WTC11 (cell line): ENCODE data around the gene SPDL1. TPM values are rescaled to one million over a fixed set of nuclear protein-coding genes. Genes with fewer than 3 reads are reported as not detected.

Experiments
- ATAC-seq: fragments of 200-7000 bp; cut with Tn5 transposase; 2 replicates; pipeline ENCODE4 v1.10.0; 2021; ENCODE audit warnings: mild to moderate bottlenecking, moderate library complexity
- CTCF ChIA-PET: fragments of 300-600 bp; sonication (Branson Sonifier 250); formaldehyde crosslinking; loops from one replicate; lab custom pipeline; 2021; ENCODE audit warnings: antibody characterized with exemption; lab: Charles Lee
- POLR2A ChIA-PET: fragments of 350-600 bp; sonication (Branson Sonifier 250); formaldehyde crosslinking; loops from one replicate; lab custom pipeline; 2021; ENCODE audit warnings: antibody characterized with exemption; lab: Charles Lee
- DNase-seq: peaks from one replicate; pipeline ENCODE4 v3.0.0; 2021; ENCODE audit warnings: low spot score
- H3K27ac Mint-ChIP-seq: 2 replicates; pipeline ENCODE4 v1.8.0; 2021; ENCODE audit warnings: mixed read lengths
- H3K27me3 Mint-ChIP-seq: 2 replicates; pipeline ENCODE4 v1.8.0; 2021; ENCODE audit warnings: low read depth, mild to moderate bottlenecking, moderate library complexity, mixed read lengths
- H3K36me3 Mint-ChIP-seq: 2 replicates; pipeline ENCODE4 v1.8.0; 2021; ENCODE audit warnings: mixed read lengths
- H3K4me1 Mint-ChIP-seq: 2 replicates; pipeline ENCODE4 v1.8.0; 2022; ENCODE audit warnings: mixed read lengths
- H3K4me3 Mint-ChIP-seq: 2 replicates; pipeline ENCODE4 v1.8.0; 2021; ENCODE audit warnings: mild to moderate bottlenecking, moderate library complexity, mixed read lengths
- H3K9me3 Mint-ChIP-seq: 2 replicates; pipeline ENCODE4 v1.8.0; 2021; ENCODE audit warnings: mixed read lengths
- AR ChIP-seq: fragments of 250-450 bp; sonication (Bioruptor Pico); IDR thresholded peaks from 2 replicates; pipeline ENCODE4 v1.9.0; 2021; ENCODE audit warnings: mild to moderate bottlenecking
- CREB1 ChIP-seq: sonication (generic); formaldehyde crosslinking; IDR thresholded peaks from 2 replicates; pipeline ENCODE4 v1.8.0; 2023; ENCODE audit warnings: mild to moderate bottlenecking, missing genetic modification reagents
- CREM ChIP-seq: sonication (generic); formaldehyde crosslinking; IDR thresholded peaks from 2 replicates; pipeline ENCODE4 v1.8.1; 2022; ENCODE audit warnings: mild to moderate bottlenecking, missing genetic modification reagents, moderate library complexity
- ERG ChIP-seq: fragments of 250-450 bp; sonication (Bioruptor Pico); IDR thresholded peaks from 2 replicates; pipeline ENCODE4 v1.8.0; 2021; ENCODE audit warnings: mild to moderate bottlenecking
- HMGXB4 ChIP-seq: sonication (generic); formaldehyde crosslinking; IDR thresholded peaks from 2 replicates; pipeline ENCODE4 v1.8.1; 2023; ENCODE audit warnings: mild to moderate bottlenecking, moderate library complexity, missing genetic modification reagents
- IRF2 ChIP-seq: sonication (generic); formaldehyde crosslinking; IDR thresholded peaks from 2 replicates; pipeline ENCODE4 v1.8.0; 2022; ENCODE audit warnings: low read depth, missing genetic modification reagents, borderline replicate concordance
- JAZF1 ChIP-seq: fragments of 250-450 bp; sonication (Bioruptor Pico); IDR thresholded peaks from 2 replicates; pipeline ENCODE4 v1.9.0; 2021; ENCODE audit warnings: moderate library complexity, mild to moderate bottlenecking, inconsistent platforms
- MYBL2 ChIP-seq: sonication (generic); formaldehyde crosslinking; IDR thresholded peaks from 2 replicates; pipeline ENCODE4 v1.8.1; 2023; ENCODE audit warnings: mild to moderate bottlenecking, moderate library complexity, missing genetic modification reagents
- NR1H2 ChIP-seq: sonication (generic); formaldehyde crosslinking; IDR thresholded peaks from 2 replicates; pipeline ENCODE4 v1.9.0; 2021; ENCODE audit warnings: mild to moderate bottlenecking, moderate library complexity, missing genetic modification reagents
- PRRX2 ChIP-seq: fragments of 250-450 bp; sonication (Bioruptor Pico); IDR thresholded peaks from 2 replicates; pipeline ENCODE4 v1.8.0; 2021; ENCODE audit warnings: mild to moderate bottlenecking
- SP1 ChIP-seq: sonication (generic); formaldehyde crosslinking; conservative IDR thresholded peaks from 2 replicates; pipeline ENCODE4 v1.8.1; 2022; ENCODE audit warnings: missing genetic modification reagents
- STAT6 ChIP-seq: sonication (generic); formaldehyde crosslinking; conservative IDR thresholded peaks from 2 replicates; pipeline ENCODE4 v1.8.1; 2023; ENCODE audit warnings: mild to moderate bottlenecking, low read depth, missing genetic modification reagents, moderate library complexity
- TCF7 ChIP-seq: sonication (generic); formaldehyde crosslinking; IDR thresholded peaks from 2 replicates; pipeline ENCODE4 v1.8.0; 2022; ENCODE audit warnings: mild to moderate bottlenecking, low read depth, missing genetic modification reagents, moderate library complexity
- TEAD1 ChIP-seq: sonication (generic); formaldehyde crosslinking; IDR thresholded peaks from 2 replicates; pipeline ENCODE4 v1.8.0; 2022; ENCODE audit warnings: mild to moderate bottlenecking, missing genetic modification reagents
- TP53 ChIP-seq: sonication (generic); formaldehyde crosslinking; IDR thresholded peaks from 2 replicates; pipeline ENCODE4 v1.8.1; 2023; ENCODE audit warnings: mild to moderate bottlenecking, missing genetic modification reagents
- ZNF138 ChIP-seq: sonication (generic); formaldehyde crosslinking; conservative IDR thresholded peaks from 2 replicates; pipeline ENCODE4 v1.8.1; 2022; ENCODE audit warnings: mild to moderate bottlenecking, moderate library complexity, missing genetic modification reagents
- ZNF396 ChIP-seq: fragments of 250-450 bp; sonication (Bioruptor Pico); IDR thresholded peaks from 2 replicates; pipeline ENCODE4 v1.8.0; 2021; ENCODE audit warnings: mild to moderate bottlenecking, moderate library complexity, borderline replicate concordance
- ZNF423 ChIP-seq: fragments of 250-450 bp; sonication (Bioruptor Pico); IDR thresholded peaks from 2 replicates; pipeline ENCODE4 v2.1.2; 2022; ENCODE audit warnings: mild to moderate bottlenecking, moderate library complexity
- ZNF671 ChIP-seq: fragments of 250-450 bp; sonication (Bioruptor Pico); IDR thresholded peaks from 2 replicates; pipeline ENCODE4 v1.8.0; 2021; ENCODE audit warnings: mild to moderate bottlenecking
- total RNA-seq: library from RNA; stranded (reverse); gene quantifications from 3 replicates; pipeline ENCODE4 v1.2.3, GENCODE V29; 2021
- TF ChIP-seq, protein P1 (sequence below): sonication (generic); formaldehyde crosslinking; IDR thresholded peaks from 2 replicates; pipeline ENCODE4 v1.8.1; 2023; ENCODE audit warnings: mild to moderate bottlenecking, missing genetic modification reagents
- TF ChIP-seq, protein P2 (sequence below): sonication (generic); formaldehyde crosslinking; IDR thresholded peaks from 2 replicates; pipeline ENCODE4 v1.8.1; 2023; ENCODE audit warnings: mild to moderate bottlenecking, missing genetic modification reagents, moderate library complexity
- TF ChIP-seq, protein P3 (sequence below): sonication (generic); formaldehyde crosslinking; IDR thresholded peaks from 2 replicates; pipeline ENCODE4 v1.8.0; 2022; ENCODE audit warnings: mild to moderate bottlenecking, missing genetic modification reagents

The SPDL1 gene
- total RNA-seq, 1 experiment from 2014 or later, result 35.1 TPM

- TF ChIP-seq, protein P1, sequence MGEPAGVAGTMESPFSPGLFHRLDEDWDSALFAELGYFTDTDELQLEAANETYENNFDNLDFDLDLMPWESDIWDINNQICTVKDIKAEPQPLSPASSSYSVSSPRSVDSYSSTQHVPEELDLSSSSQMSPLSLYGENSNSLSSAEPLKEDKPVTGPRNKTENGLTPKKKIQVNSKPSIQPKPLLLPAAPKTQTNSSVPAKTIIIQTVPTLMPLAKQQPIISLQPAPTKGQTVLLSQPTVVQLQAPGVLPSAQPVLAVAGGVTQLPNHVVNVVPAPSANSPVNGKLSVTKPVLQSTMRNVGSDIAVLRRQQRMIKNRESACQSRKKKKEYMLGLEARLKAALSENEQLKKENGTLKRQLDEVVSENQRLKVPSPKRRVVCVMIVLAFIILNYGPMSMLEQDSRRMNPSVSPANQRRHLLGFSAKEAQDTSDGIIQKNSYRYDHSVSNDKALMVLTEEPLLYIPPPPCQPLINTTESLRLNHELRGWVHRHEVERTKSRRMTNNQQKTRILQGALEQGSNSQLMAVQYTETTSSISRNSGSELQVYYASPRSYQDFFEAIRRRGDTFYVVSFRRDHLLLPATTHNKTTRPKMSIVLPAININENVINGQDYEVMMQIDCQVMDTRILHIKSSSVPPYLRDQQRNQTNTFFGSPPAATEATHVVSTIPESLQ (CRISPR knock-in tag), result no peak
- TF ChIP-seq CREB1 (no peak), ERG (CRISPR knock-in tag) (no peak), CREM (no peak), TCF7 (no peak)
- TF ChIP-seq, protein P2, sequence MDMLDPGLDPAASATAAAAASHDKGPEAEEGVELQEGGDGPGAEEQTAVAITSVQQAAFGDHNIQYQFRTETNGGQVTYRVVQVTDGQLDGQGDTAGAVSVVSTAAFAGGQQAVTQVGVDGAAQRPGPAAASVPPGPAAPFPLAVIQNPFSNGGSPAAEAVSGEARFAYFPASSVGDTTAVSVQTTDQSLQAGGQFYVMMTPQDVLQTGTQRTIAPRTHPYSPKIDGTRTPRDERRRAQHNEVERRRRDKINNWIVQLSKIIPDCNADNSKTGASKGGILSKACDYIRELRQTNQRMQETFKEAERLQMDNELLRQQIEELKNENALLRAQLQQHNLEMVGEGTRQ (CRISPR knock-in tag), result no peak
Measured at GRCh38 chr5:169547508-169547907, 36.1 kb upstream of the SPDL1 start (continued).

- H3K36me3 Mint-ChIP-seq, result no peaks in the 10 kb centered on the region
- H3K27ac Mint-ChIP-seq, result no peak overlapping the region
- no peak for DNase-seq
- peaks cover 10% of the 10 kb centered on the region for H3K4me1 Mint-ChIP-seq
- no peaks in the 10 kb centered on the region; the same call in 1 of the 2 replicates for H3K9me3 Mint-ChIP-seq
- no peaks in the 10 kb centered on the region for H3K27me3 Mint-ChIP-seq
- CTCF ChIA-PET, result interaction anchor here (0.8 to 1.5 kb wide), 8 partner anchors 33 to 601 kb away, joined by 3 to 8 read pairs (median 3); no protein-coding TSS in a partner anchor
- POLR2A ChIA-PET, result no interaction called here
- H3K4me3 Mint-ChIP-seq, result no peak overlapping the region
- TF ChIP-seq IRF2 (CRISPR knock-in tag) (no peak), ZNF423 (CRISPR knock-in tag) (no peak), CREB1 (no peak), ZNF396 (no peak), MYBL2 (CRISPR knock-in tag) (no peak), AR (CRISPR knock-in tag) (no peak), ZNF138 (CRISPR knock-in tag) (no peak), JAZF1 (CRISPR knock-in tag) (no peak)
- TF ChIP-seq, protein P3, sequence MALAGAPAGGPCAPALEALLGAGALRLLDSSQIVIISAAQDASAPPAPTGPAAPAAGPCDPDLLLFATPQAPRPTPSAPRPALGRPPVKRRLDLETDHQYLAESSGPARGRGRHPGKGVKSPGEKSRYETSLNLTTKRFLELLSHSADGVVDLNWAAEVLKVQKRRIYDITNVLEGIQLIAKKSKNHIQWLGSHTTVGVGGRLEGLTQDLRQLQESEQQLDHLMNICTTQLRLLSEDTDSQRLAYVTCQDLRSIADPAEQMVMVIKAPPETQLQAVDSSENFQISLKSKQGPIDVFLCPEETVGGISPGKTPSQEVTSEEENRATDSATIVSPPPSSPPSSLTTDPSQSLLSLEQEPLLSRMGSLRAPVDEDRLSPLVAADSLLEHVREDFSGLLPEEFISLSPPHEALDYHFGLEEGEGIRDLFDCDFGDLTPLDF (CRISPR knock-in tag), result no peak
- peak; percentile 72 for ATAC-seq
Measured at GRCh38 chr5:169548315-169548714, 35.3 kb upstream of the SPDL1 start.

DNA sequence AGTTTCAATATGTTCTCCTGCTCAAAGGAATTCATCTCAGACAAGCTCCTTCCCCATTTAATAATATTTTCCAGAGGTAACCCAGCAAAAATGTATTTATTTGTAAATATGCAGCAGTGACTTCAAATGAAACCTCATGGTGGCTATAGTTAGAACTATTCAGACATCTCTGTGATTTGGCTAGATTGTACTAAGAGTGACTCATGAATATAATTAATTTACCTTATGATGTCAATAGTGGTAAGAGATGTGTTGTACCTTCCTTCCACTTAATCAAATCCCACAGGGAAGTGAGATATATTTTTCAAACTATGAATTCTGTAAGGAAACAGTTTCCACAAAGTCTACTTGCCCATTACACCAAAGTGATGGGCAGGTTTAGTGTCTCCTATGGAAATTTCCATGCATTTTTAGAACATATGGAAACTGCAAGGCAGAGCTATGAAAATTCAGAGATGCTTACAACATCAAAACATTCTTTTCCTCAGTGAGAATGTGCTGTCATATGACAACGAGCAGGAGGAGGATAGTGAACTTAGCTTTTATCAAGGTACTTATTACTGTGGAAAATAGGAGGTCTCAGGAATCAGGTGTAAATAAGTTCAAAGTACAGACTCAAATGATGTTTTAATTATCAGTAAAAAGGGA is 34.0 kb upstream of the SPDL1 start:
- no peaks in the 10 kb centered on the region for H3K27me3 Mint-ChIP-seq
- no peak for DNase-seq
- no peak for ATAC-seq
- no peak overlapping the region for H3K27ac Mint-ChIP-seq
- H3K9me3 Mint-ChIP-seq, result no peaks in the 10 kb centered on the region; the same call in 1 of the 2 replicates
- ChIA-PET POLR2A (no interaction called here), CTCF (no interaction called here)
- no peak overlapping the region for H3K4me3 Mint-ChIP-seq
- peaks cover 10% of the 10 kb centered on the region for H3K4me1 Mint-ChIP-seq
- no peaks in the 10 kb centered on the region for H3K36me3 Mint-ChIP-seq
- no peak for TF ChIP-seq HMGXB4 (CRISPR knock-in tag)
- no peak for TF ChIP-seq TEAD1 (CRISPR knock-in tag)
- no peak for TF ChIP-seq STAT6 (CRISPR knock-in tag)
- no peak for TF ChIP-seq SP1 (CRISPR knock-in tag)
- no peak for TF ChIP-seq TP53
- TF ChIP-seq PRRX2 (CRISPR knock-in tag), result no peak
- TF ChIP-seq NR1H2, result no peak
- TF ChIP-seq ZNF671 (CRISPR knock-in tag), result no peak
